WTC11 (cell line): ENCODE data around the gene NPHS1. TPM values are rescaled to one million over a fixed set of nuclear protein-coding genes. Genes with fewer than 3 reads are reported as not detected.
A peak's percentile ranks its signal among the peaks of the same experiment; 100 is the strongest.

Source experiments
- ATAC-seq: fragments of 200-7000 bp; cut with Tn5 transposase; 2 replicates; pipeline ENCODE4 v1.10.0; 2021; ENCODE audit warnings: mild to moderate bottlenecking, moderate library complexity
- CTCF ChIA-PET: fragments of 300-600 bp; sonication (Branson Sonifier 250); formaldehyde crosslinking; loops from one replicate; lab custom pipeline; 2021; ENCODE audit warnings: antibody characterized with exemption; lab: Charles Lee
- POLR2A ChIA-PET: fragments of 350-600 bp; sonication (Branson Sonifier 250); formaldehyde crosslinking; loops from one replicate; lab custom pipeline; 2021; ENCODE audit warnings: antibody characterized with exemption; lab: Charles Lee
- DNase-seq: peaks from one replicate; pipeline ENCODE4 v3.0.0; 2021; ENCODE audit warnings: low spot score
- H3K27ac Mint-ChIP-seq: 2 replicates; pipeline ENCODE4 v1.8.0; 2021; ENCODE audit warnings: mixed read lengths
- H3K27me3 Mint-ChIP-seq: 2 replicates; pipeline ENCODE4 v1.8.0; 2021; ENCODE audit warnings: low read depth, mild to moderate bottlenecking, moderate library complexity, mixed read lengths
- H3K36me3 Mint-ChIP-seq: 2 replicates; pipeline ENCODE4 v1.8.0; 2021; ENCODE audit warnings: mixed read lengths
- H3K4me1 Mint-ChIP-seq: 2 replicates; pipeline ENCODE4 v1.8.0; 2022; ENCODE audit warnings: mixed read lengths
- H3K4me3 Mint-ChIP-seq: 2 replicates; pipeline ENCODE4 v1.8.0; 2021; ENCODE audit warnings: mild to moderate bottlenecking, moderate library complexity, mixed read lengths
- H3K9me3 Mint-ChIP-seq: 2 replicates; pipeline ENCODE4 v1.8.0; 2021; ENCODE audit warnings: mixed read lengths
- AFF4 ChIP-seq: sonication (generic); formaldehyde crosslinking; IDR thresholded peaks from 2 replicates; pipeline ENCODE4 v1.8.1; 2023; ENCODE audit warnings: mild to moderate bottlenecking, missing genetic modification reagents, borderline replicate concordance
- ATF2 ChIP-seq: sonication (generic); formaldehyde crosslinking; IDR thresholded peaks from 2 replicates; pipeline ENCODE4 v1.8.1; 2022; ENCODE audit warnings: low read depth, missing genetic modification reagents, borderline replicate concordance
- ATF6 ChIP-seq: sonication (generic); formaldehyde crosslinking; IDR thresholded peaks from 2 replicates; pipeline ENCODE4 v1.8.1; 2023; ENCODE audit warnings: mild to moderate bottlenecking, missing genetic modification reagents
- E2F4 ChIP-seq: sonication (generic); formaldehyde crosslinking; IDR thresholded peaks from 2 replicates; pipeline ENCODE4 v1.8.1; 2022; ENCODE audit warnings: low read depth, mild to moderate bottlenecking, moderate library complexity, missing genetic modification reagents, borderline replicate concordance
- ERG ChIP-seq: fragments of 250-450 bp; sonication (Bioruptor Pico); IDR thresholded peaks from 2 replicates; pipeline ENCODE4 v1.8.0; 2021; ENCODE audit warnings: mild to moderate bottlenecking
- GABPB1 ChIP-seq: sonication (generic); formaldehyde crosslinking; IDR thresholded peaks from 2 replicates; pipeline ENCODE4 v1.8.1; 2023; ENCODE audit warnings: mild to moderate bottlenecking, missing genetic modification reagents
- JAZF1 ChIP-seq: fragments of 250-450 bp; sonication (Bioruptor Pico); IDR thresholded peaks from 2 replicates; pipeline ENCODE4 v1.9.0; 2021; ENCODE audit warnings: moderate library complexity, mild to moderate bottlenecking, inconsistent platforms
- MXD4 ChIP-seq: fragments of 250-450 bp; sonication (Bioruptor Pico); IDR thresholded peaks from 2 replicates; pipeline ENCODE4 v1.8.0; 2021; ENCODE audit warnings: mild to moderate bottlenecking, moderate library complexity, borderline replicate concordance
- NFE2L1 ChIP-seq: sonication (generic); formaldehyde crosslinking; IDR thresholded peaks from 2 replicates; pipeline ENCODE4 v1.8.1; 2023; ENCODE audit warnings: missing genetic modification reagents
- NR2C2 ChIP-seq: sonication (generic); formaldehyde crosslinking; IDR thresholded peaks from 2 replicates; pipeline ENCODE4 v1.8.0; 2022; ENCODE audit warnings: mild to moderate bottlenecking, missing genetic modification reagents
- RORB ChIP-seq: fragments of 250-450 bp; sonication (Bioruptor Pico); IDR thresholded peaks from 2 replicates; pipeline ENCODE4 v1.9.0; 2021; ENCODE audit warnings: mild to moderate bottlenecking
- TEAD1 ChIP-seq: sonication (generic); formaldehyde crosslinking; IDR thresholded peaks from 2 replicates; pipeline ENCODE4 v1.8.0; 2022; ENCODE audit warnings: mild to moderate bottlenecking, missing genetic modification reagents
- ZBTB21 ChIP-seq: sonication (generic); formaldehyde crosslinking; IDR thresholded peaks from 2 replicates; pipeline ENCODE4 v1.8.1; 2023; ENCODE audit warnings: mild to moderate bottlenecking, missing genetic modification reagents, borderline replicate concordance
- ZNF121 ChIP-seq: sonication (generic); formaldehyde crosslinking; IDR thresholded peaks from 2 replicates; pipeline ENCODE4 v1.8.0; 2023; ENCODE audit warnings: missing genetic modification reagents
- ZSCAN18 ChIP-seq: fragments of 250-450 bp; sonication (Bioruptor Pico); IDR thresholded peaks from 2 replicates; pipeline ENCODE4 v2.1.2; 2022; ENCODE audit warnings: mild to moderate bottlenecking, moderate library complexity
- total RNA-seq: library from RNA; stranded (reverse); gene quantifications from 3 replicates; pipeline ENCODE4 v1.2.3, GENCODE V29; 2021

The NPHS1 gene
- total RNA-seq, 1 experiment from 2014 or later: 0.61 TPM

- TF ChIP-seq E2F4 (CRISPR knock-in tag): no peak
These were observed 69.7 kb downstream of the NPHS1 start (continued) for GRCh38 chr19:35782589-35782988.

DNA sequence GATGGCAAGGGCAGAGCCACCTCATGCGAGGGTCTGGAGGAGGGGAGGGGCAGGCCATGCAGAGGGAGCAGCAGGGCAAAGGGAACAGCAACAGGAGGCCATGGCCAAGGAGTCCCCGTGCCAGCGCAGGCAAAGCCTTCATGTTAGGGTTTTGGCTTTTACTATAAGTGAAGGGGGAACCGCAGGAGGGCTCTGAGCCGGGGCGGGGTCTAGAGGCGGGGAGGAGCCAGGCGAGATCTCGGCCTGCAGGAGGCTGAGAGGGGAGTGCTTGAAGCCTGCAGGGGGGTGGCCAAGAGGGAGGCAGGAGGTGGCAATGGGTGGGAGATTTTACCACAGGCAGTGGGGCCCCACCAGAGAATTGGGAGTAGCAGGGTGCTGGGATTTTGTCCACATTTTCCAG is 70.7 kb downstream of the NPHS1 start:
- H3K27me3 Mint-ChIP-seq: peaks cover 11% of the 10 kb centered on the region
- peak; percentile 8 for ATAC-seq
- H3K9me3 Mint-ChIP-seq: no peaks in the 10 kb centered on the region
- CTCF ChIA-PET: interaction anchor here (0.6 kb wide), 1 partner anchor 12 kb away, joined by 3 read pairs; no protein-coding TSS in a partner anchor
- peaks cover 43% of the 10 kb centered on the region for H3K4me1 Mint-ChIP-seq
- H3K27ac Mint-ChIP-seq: no peak overlapping the region
- TF ChIP-seq MXD4 (CRISPR knock-in tag): no peak
- no peak for TF ChIP-seq ZSCAN18 (CRISPR knock-in tag)
- no peaks in the 10 kb centered on the region for H3K36me3 Mint-ChIP-seq
- DNase-seq: peak; percentile 57
- no peak overlapping the region; the same call in 1 of the 2 replicates for H3K4me3 Mint-ChIP-seq
- POLR2A ChIA-PET: no interaction called here

- H3K36me3 Mint-ChIP-seq: no peaks in the 10 kb centered on the region
- DNase-seq: no peak
- POLR2A ChIA-PET: no interaction called here
- TF ChIP-seq ZBTB21 (CRISPR knock-in tag) (no peak), GABPB1 (CRISPR knock-in tag) (no peak), NFE2L1 (CRISPR knock-in tag) (no peak), ZNF121 (no peak)
- TF ChIP-seq, all 79 proteins: peak for 0
- H3K4me1 Mint-ChIP-seq: peaks cover 45% of the 10 kb centered on the region
- ATAC-seq: no peak
- peaks cover 16% of the 10 kb centered on the region for H3K27me3 Mint-ChIP-seq
- no peaks in the 10 kb centered on the region for H3K9me3 Mint-ChIP-seq
- H3K4me3 Mint-ChIP-seq: no peak overlapping the region
- no peak overlapping the region for H3K27ac Mint-ChIP-seq
- CTCF ChIA-PET: no interaction called here
These were observed 71.6 kb downstream of the NPHS1 start for GRCh38 chr19:35780717-35781116.

DNA sequence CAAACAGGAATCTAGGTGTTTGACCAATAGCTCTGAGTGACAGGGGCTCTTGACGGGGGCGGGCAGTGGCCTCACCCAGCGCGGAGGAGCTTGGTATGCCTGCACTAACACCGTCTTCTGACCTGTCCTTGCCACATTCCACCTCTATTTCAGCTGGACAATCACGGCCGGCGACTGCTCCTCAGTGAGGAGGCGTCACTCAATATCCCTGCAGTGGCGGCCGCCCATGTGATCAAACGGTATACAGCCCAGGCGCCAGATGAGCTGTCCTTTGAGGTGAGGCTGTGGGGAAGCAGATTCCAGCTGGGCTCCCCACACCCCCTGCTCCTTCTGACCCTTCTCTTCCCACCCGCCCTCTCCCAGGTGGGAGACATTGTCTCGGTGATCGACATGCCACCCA is 72.2 kb downstream of the NPHS1 start:
- H3K36me3 Mint-ChIP-seq: no peaks in the 10 kb centered on the region
- H3K9me3 Mint-ChIP-seq: no peaks in the 10 kb centered on the region
- H3K27ac Mint-ChIP-seq: no peak overlapping the region
- H3K4me3 Mint-ChIP-seq: no peak overlapping the region
- DNase-seq: no peak
- no peak for ATAC-seq
- TF ChIP-seq RORB: no peak
- TF ChIP-seq TEAD1 (CRISPR knock-in tag): no peak
- TF ChIP-seq ERG (CRISPR knock-in tag): no peak
- TF ChIP-seq, all 79 proteins: peak for 0
- peaks cover 16% of the 10 kb centered on the region for H3K27me3 Mint-ChIP-seq
- CTCF ChIA-PET: no interaction called here
- POLR2A ChIA-PET: no interaction called here
- peaks cover 39% of the 10 kb centered on the region for H3K4me1 Mint-ChIP-seq

DNA sequence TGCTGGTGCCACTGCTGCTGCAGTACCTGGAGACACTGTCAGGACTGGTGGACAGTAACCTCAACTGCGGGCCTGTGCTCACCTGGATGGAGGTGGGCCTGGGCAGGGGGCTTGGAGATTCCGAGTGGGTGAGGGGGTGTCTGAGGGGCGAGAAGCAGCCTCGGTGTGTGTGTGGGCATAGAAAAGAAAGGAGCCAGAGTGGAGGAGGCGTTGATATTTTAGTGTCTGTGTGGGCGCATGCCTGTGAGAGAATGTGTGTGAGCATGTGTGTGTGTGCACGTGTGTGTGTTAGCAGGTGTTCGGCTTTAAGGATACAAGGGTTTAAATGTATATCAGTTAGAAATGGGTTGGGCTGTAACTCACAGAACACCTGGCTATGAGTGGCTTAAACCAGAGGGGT is 73.3 kb downstream of the NPHS1 start:
- DNase-seq (no peak), ATAC-seq (no peak)
- ChIA-PET CTCF (no interaction called here), POLR2A (no interaction called here)
- H3K9me3 Mint-ChIP-seq: no peaks in the 10 kb centered on the region
- no peak overlapping the region for H3K27ac Mint-ChIP-seq
- peaks cover 20% of the 10 kb centered on the region for H3K27me3 Mint-ChIP-seq
- no peak overlapping the region for H3K4me3 Mint-ChIP-seq
- H3K4me1 Mint-ChIP-seq: peaks cover 47% of the 10 kb centered on the region
- H3K36me3 Mint-ChIP-seq: no peaks in the 10 kb centered on the region
- no peak for TF ChIP-seq E2F4 (CRISPR knock-in tag)
- no peak for TF ChIP-seq JAZF1 (CRISPR knock-in tag)
- TF ChIP-seq ATF6: no peak
- TF ChIP-seq ATF2 (CRISPR knock-in tag): no peak
- TF ChIP-seq NR2C2 (CRISPR knock-in tag): no peak
- no peak for TF ChIP-seq AFF4 (CRISPR knock-in tag)
